GM21381 (cell line): Measurements from ENCODE around the gene CST9.

Experiments
- ATAC-seq: cut with Tn5 transposase; IDR thresholded peaks from one replicate; pipeline ENCODE4 v1.9.1; 2021; ENCODE audit warnings: mild to moderate bottlenecking, moderate library complexity; ENCODE audit not compliant: unreplicated experiment

The CST9 gene

GRCh38 chr20:23554401-23554800 lies 51.3 kb downstream of the CST9 start:
- ATAC-seq, result no peak
